GM21423 (cell line): ENCODE data around the gene KIAA1217.

ENCODE experiments used
- ATAC-seq: cut with Tn5 transposase; IDR thresholded peaks from one replicate; pipeline ENCODE4 v1.9.1; 2021; ENCODE audit warnings: mild to moderate bottlenecking, moderate library complexity; ENCODE audit not compliant: unreplicated experiment

Gene KIAA1217

DNA sequence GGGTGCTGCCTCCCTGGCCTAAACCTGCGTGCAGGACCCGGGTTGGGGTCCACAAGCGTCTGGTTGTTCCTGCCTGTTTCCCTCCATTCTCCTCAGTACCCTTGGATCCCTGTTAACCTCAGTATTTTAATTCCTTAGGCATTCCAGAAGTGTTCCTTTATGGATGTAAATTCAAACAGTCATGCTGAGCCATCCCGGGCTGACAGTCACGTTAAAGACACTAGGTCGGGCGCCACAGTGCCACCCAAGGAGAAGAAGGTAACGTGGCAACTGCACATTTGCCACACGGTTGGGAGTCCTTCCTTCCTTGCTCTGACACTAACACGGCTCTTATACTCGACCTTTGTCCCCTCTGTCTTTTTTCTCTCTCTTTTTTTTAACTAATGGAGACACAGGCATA is 327.7 kb downstream of the KIAA1217 start:
- ATAC-seq, result no peak

DNA sequence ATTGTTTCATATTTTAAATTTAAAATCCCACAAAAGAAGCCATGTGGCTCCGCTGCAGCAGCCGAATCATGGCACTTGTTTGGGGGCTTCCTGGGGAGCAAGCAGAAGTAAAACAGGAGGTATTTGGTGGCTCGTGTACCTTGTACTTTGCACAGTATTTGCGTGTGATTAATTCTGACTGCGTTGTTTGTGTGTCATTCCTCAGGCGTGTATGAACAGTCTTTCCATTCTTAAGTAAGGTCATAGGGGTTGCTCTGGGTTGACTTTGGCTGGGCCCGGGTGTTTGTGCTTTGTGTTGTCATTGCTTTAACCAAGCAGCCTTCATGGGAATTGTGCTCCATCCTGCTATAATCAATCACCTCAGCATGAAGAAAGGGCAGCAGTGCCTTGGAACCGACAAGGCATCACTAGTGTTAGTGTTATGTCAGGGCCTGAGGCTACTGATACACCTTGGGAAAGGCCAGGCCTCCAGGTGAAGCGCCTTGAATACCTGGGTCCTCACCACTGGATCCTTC is 332.4 kb downstream of the KIAA1217 start:
- ATAC-seq, result no peak

- no peak for ATAC-seq
These were observed 333.7 kb downstream of the KIAA1217 start for GRCh38 chr10:24542314-24543270.

DNA sequence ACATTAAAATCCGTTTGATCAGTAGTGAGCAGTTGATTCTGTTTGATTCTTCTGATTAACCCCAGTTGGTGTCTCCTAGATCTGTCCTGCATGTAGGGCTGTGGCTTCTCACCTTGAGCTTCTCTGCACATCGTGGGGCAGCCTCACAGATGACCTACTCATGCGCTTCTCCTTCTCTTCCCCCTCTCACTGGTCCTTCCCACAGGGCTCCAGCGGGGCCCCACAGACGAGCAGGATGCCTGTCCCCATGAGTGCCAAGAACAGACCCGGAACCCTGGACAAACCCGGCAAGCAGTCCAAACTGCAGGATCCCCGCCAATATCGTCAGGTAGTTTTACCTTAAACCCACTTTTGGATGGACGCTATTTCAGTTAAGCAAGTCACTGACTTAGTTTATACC is 335.8 kb downstream of the KIAA1217 start:
- no peak for ATAC-seq

- no peak for ATAC-seq
These were observed 336.6 kb downstream of the KIAA1217 start for GRCh38 chr10:24545585-24545984.

GRCh38 chr10:24550680-24551079 is 341.7 kb downstream of the KIAA1217 start:
- ATAC-seq, result no peak

DNA sequence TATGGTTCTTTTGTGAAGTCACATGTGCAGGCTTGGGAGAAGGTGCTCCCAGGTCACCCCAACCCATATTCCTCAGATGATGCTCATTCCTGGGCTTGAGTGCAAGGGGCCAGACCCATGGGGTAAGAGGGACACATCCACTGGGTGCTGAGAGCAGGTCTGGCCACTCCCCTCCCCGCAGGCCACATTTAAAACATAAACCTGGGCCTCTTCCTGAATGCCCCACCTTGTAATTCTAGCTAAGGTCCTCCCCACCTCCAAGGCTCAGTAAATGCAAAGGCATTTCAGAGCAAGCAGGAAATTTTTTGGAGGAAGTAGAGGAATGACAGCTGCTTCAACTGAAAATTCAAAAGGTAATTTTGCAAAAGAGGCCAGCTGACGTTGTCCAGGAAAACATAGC is 342.2 kb downstream of the KIAA1217 start:
- no peak for ATAC-seq

- no peak for ATAC-seq
These were observed 343.5 kb downstream of the KIAA1217 start for GRCh38 chr10:24552346-24553016.

GRCh38 chr10:24553051-24553612 is 344.2 kb downstream of the KIAA1217 start:
- ATAC-seq, result no peak

DNA sequence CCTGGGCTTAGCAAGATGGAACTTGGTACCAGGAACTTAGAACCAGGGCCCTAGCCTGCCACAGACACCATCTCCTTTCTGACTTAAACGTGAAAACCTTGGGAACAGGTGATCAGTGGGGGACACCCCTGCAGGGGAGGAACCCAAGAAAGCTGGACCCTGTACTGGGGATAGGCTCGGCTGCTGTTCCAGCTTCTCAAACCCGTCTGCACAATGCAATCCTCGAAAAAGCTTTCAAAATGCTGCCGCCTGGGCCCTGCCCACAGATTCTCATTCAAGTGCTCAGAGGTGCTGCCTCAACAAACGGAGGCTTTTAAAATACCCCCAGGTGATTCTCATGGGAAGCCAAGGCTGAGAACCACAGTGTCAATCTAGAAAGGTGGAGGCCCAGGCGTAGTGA is 345.1 kb downstream of the KIAA1217 start:
- ATAC-seq, result no peak

- no peak for ATAC-seq
These were observed 347.3 kb downstream of the KIAA1217 start for GRCh38 chr10:24556126-24556749.

DNA sequence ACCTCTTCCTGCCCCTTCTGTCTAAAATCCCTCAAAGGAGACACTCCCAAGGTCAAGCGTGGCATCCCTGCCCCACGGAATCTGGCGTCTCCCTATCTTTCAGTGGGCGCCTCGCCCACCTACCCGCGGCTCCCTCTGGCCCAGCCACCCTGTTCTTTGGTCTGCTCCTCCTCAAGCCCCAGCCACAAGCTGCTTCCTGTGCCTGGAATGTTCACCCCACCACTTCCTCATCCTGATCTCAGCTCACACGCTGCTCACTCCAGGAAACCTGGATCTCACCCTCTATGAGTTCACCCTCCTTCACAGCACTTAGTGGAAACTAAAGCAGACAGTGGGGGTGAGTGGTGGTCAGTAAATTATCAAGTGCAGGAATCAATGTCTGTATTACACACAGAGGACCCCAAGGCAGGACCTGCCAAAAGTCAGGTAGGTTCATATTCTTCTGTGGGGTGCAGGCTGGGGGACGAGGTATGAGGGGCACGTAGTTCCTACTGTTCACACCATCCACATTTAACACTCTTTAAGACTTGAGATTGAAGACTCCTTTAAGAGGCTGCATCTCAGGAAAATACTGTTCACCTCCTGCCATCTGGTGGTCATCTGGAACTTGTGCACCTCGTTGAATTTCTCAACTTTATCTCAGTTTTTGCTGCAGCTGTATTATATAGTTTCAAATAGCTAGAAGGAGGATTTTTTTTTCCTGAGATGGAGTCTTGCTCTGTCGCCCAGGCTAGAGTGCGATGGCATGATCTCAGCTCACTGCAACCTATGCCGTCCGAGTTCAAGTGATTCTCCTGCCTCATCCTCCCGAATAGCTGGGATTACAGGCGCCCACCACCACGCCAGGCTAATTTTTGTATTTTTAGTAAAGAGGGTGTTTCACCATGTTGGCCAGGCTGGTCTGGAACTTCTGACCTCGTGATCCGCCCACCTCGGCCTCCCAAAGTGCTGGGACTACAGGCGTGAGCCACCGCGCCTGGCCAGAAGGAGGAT is 348.1 kb downstream of the KIAA1217 start:
- ATAC-seq, result peak; percentile 49

GRCh38 chr10:24561453-24561852 is 352.5 kb downstream of the KIAA1217 start:
- no peak for ATAC-seq

- no peak for ATAC-seq
These were observed 359.1 kb downstream of the KIAA1217 start for GRCh38 chr10:24568042-24568441.

- ATAC-seq, result no peak
These were observed 360.4 kb downstream of the KIAA1217 start for GRCh38 chr10:24569330-24569796.

DNA sequence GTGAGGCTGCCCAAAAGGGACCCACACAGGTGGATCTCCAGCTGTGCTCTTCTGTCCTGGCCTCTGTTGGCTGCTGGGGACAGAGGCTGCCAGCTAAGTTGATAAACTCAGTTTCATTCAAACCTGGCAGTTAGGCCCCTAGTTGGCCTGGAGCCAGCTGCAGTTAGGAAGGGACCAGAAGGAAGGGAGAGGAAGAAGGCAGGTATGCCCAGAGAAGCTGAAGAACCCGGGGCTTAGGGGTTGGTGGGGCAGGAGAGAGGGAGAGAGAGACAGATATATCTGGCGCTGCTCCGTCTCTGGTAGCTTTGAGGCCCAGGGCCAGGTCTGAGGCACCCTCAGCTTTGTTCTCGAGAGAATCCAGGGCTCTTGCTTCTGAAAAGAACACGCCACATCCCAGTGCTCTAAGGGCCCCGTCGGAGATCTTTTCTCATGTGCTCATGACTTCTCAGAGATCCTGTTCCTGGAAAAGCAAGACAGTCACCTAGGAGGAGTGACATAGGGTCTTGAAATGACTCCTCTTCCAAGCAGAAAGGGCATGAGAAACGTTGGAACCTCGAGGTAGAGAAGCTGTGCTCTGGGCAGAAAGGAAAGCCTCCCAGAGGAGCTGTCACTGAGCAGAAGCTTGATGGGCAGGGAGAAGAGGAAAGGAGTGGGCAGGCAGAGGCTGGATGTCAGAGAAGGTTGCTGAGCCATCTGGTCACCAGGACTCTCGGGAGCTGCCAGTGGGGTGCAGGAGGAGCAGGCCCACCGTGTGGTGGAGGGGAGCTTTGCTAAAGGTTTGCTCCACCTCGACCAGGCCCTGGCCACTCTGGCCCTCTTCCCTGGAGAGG is 361.1 kb downstream of the KIAA1217 start:
- ATAC-seq, result no peak

GRCh38 chr10:24570658-24571426 is 361.9 kb downstream of the KIAA1217 start:
- no peak for ATAC-seq

DNA sequence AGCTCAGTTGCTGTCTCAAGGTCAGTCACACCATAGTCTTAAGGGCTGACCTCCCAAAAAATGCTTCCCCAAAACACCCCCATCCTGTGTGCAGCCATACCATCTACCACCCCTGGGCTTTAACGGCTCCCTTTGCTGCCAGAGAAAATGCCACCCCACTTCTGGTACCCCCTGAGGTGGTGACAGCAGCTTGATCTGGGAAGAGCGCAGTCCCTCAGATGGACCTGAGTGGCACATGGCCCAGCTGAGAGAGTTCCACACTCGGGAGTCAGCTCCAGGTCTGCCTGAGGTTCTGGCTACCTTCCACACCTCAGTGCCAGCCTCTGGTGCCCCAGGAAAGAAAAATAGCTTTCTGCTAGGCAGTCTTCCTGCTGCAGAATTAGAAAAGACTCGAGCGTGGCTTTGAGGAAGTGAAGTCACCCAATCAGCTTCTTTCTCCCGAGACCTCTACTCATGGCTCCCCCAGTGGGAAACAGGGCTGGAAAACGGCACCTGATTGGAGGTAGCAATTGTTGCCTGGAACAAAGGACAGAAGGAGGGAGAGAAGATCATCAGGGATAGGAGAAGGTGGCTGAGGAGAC is 363.0 kb downstream of the KIAA1217 start:
- no peak for ATAC-seq
